Transverse colon (tissue), 4 donors: ENCODE data around the gene AHCTF1. TPM values are rescaled to one million over a fixed set of nuclear protein-coding genes. Genes with fewer than 3 reads are reported as not detected.

Experiments used
- DNase-seq: peaks from one replicate; pipeline ENCODE4 v3.0.0-alpha.2; 2019
- H3K27ac ChIP-seq, 4 donors: fragments of 200-600 bp; sonication (generic); 2 replicates each; pipeline ENCODE4 v1.5.1; 2016 to 2018; ENCODE audit warnings: inconsistent platforms in 4 of 4
- H3K27me3 ChIP-seq: fragments of 200-600 bp; sonication (generic); 2 replicates; pipeline ENCODE4 v1.5.1; 2017; ENCODE audit warnings: inconsistent platforms
- H3K36me3 ChIP-seq, 4 donors: fragments of 200-600 bp; sonication (generic); 2 replicates each; pipeline ENCODE4 v1.5.1; 2017 to 2019; ENCODE audit warnings: inconsistent platforms in 4 of 4
- H3K4me1 ChIP-seq, 4 donors: fragments of 200-600 bp; sonication (generic); 2 replicates each; pipeline ENCODE4 v1.5.1; 2017 to 2020; ENCODE audit warnings: inconsistent platforms in 4 of 4
- H3K4me3 ChIP-seq, 4 donors: fragments of 200-600 bp; sonication (generic); 1 replicate in 1 of 4; 2 replicates in 3 of 4; pipeline versions ENCODE4 v1.5.1 to v1.6.1; 2017 to 2019; ENCODE audit warnings: inconsistent platforms in 4 of 4
- H3K9me3 ChIP-seq, 2 donors: fragments of 200-600 bp; sonication (generic); 2 replicates each; pipeline ENCODE4 v1.5.1; 2017 to 2019; ENCODE audit warnings: inconsistent platforms in 2 of 2
- EP300 ChIP-seq: sonication (generic); formaldehyde crosslinking; IDR thresholded peaks from one replicate; pipeline ENCODE4 v1.6.1; 2017; ENCODE audit warnings: antibody characterized with exemption, low read depth
- POLR2A ChIP-seq: fragments of 450-650 bp; IDR thresholded peaks from one replicate; pipeline ENCODE4 v1.6.1; 2016; ENCODE audit warnings: antibody characterized with exemption, mild to moderate bottlenecking, moderate library complexity
- POLR2AphosphoS5 ChIP-seq, 3 donors: sonication (generic); formaldehyde crosslinking; IDR thresholded peaks; one replicate each; pipeline ENCODE4 v1.6.1; 2016; ENCODE audit warnings: antibody characterized with exemption in 3 of 3
- WGBS, 2 donors: methylation state at CpG; one replicate each; pipeline ENCODE4 v1.1.5; 2018; ENCODE audit warnings: low coverage in 1 of 2; 5-methylcytosine and 5-hydroxymethylcytosine counted together
- in situ Hi-C, 4 donors: fragments of 200-750 bp; cut with MboI; loops; one replicate each; pipeline versions ENCODE4 v1.15.0 to v1.15.1; 2017; ENCODE audit warnings: low sequenced_read_pairs in 3 of 4, low pct_ligation_motif_present in 1 of 4, low pct_unique_long_range_greater_than_20kb in 1 of 4
- intact Hi-C: fragments of 100-400 bp; cut with DNase I; formaldehyde crosslinking; loops from one replicate; pipeline ENCODE4 v1.15.1; 2023; ENCODE audit warnings: low total_unique reads
- total RNA-seq, 4 donors: library from RNA; depleted of rRNA; stranded (reverse); fragments of >200 nt; gene quantifications; one replicate each; pipeline ENCODE4 v1.1.0, GENCODE V29; 2016
- TF ChIP-seq, protein P1 (sequence below), 5 experiments: fragments of 200-600 bp in 3 of 5; fragments of 450-650 bp in 2 of 5; sonication (generic) in 3 of 5; IDR thresholded peaks; 1 replicate in 2 of 5; 2 replicates in 3 of 5; pipeline ENCODE4 v1.5.1; 2016 to 2017; ENCODE audit warnings: antibody characterized with exemption in 5 of 5, inconsistent platforms in 3 of 5, mild to moderate bottlenecking in 2 of 5, moderate library complexity in 1 of 5

The AHCTF1 gene
- total RNA-seq, 4 donors from 2014 or later = 10.0 to 113 (median 34.7) TPM

GRCh38 chr1:246805135-246805716, 126.5 kb downstream of the AHCTF1 start:
- no peaks in the 10 kb centered on the region for H3K36me3 ChIP-seq
- no peak overlapping the region for H3K4me3 ChIP-seq
- WGBS, 2 donors = 60 to 75% methylated on average over 6 to 10 of the region's 10 CpGs
- no peaks in the 10 kb centered on the region for H3K4me1 ChIP-seq
- TF ChIP-seq EP300 (no peak), POLR2A (no peak), POLR2AphosphoS5 (IDR thresholded peaks at IDR 0.05) (no peak)
- TF ChIP-seq, protein P1, sequence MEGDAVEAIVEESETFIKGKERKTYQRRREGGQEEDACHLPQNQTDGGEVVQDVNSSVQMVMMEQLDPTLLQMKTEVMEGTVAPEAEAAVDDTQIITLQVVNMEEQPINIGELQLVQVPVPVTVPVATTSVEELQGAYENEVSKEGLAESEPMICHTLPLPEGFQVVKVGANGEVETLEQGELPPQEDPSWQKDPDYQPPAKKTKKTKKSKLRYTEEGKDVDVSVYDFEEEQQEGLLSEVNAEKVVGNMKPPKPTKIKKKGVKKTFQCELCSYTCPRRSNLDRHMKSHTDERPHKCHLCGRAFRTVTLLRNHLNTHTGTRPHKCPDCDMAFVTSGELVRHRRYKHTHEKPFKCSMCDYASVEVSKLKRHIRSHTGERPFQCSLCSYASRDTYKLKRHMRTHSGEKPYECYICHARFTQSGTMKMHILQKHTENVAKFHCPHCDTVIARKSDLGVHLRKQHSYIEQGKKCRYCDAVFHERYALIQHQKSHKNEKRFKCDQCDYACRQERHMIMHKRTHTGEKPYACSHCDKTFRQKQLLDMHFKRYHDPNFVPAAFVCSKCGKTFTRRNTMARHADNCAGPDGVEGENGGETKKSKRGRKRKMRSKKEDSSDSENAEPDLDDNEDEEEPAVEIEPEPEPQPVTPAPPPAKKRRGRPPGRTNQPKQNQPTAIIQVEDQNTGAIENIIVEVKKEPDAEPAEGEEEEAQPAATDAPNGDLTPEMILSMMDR (IDR thresholded peaks at IDR 0.05) = no peak
- no peaks in the 10 kb centered on the region for H3K27me3 ChIP-seq
- in situ Hi-C loops (no loop called here), intact Hi-C loops (no loop called here)
- H3K9me3 ChIP-seq = no peaks in the 10 kb centered on the region
- no peak for DNase-seq
- no peak overlapping the region for H3K27ac ChIP-seq

GRCh38 chr1:246803883-246804282, 127.9 kb downstream of the AHCTF1 start:
- 59% methylated on average over 5 of the region's 5 CpGs; no CpG with 5 or more reads in 1 of the 2 donors for WGBS, 2 donors
- H3K4me1 ChIP-seq = no peaks in the 10 kb centered on the region
- in situ Hi-C loops (no loop called here), intact Hi-C loops (no loop called here)
- DNase-seq = no peak
- H3K4me3 ChIP-seq = no peak overlapping the region
- no peaks in the 10 kb centered on the region for H3K27me3 ChIP-seq
- no peaks in the 10 kb centered on the region for H3K36me3 ChIP-seq
- no peak overlapping the region for H3K27ac ChIP-seq
- H3K9me3 ChIP-seq = no peaks in the 10 kb centered on the region
- TF ChIP-seq, protein P1 (IDR thresholded peaks at IDR 0.05) = no peak
- TF ChIP-seq POLR2A (no peak), POLR2AphosphoS5 (IDR thresholded peaks at IDR 0.05) (no peak), EP300 (no peak)

DNA sequence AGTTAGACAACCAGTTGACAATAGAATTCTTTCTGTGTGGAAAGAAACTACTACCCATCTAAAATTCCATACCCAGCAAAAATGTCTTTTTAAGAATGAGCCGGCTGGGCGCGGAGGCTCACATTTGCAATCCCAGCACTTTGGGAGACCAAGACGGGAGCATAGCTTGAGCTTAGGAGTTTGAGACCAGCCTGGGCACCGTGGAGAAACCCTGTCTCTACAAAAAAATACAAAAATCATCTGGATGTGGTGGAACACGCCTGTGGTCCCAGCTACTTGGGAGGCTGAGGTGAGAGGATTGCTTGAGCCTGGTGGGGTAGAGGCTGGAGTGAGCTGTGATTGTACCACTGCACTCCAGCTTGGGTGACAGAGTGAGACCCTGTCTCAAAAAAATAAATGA, 128.4 kb downstream of the AHCTF1 start:
- TF ChIP-seq POLR2AphosphoS5 (IDR thresholded peaks at IDR 0.05) = no peak
- TF ChIP-seq EP300 = no peak
- no peak for TF ChIP-seq POLR2A
- TF ChIP-seq, protein P1 (IDR thresholded peaks at IDR 0.05) = no peak
- intact Hi-C loops = no loop called here
- Histone ChIP-seq H3K27me3 (no peaks in the 10 kb centered on the region), H3K27ac (no peak overlapping the region), H3K4me3 (no peak overlapping the region), H3K9me3 (no peaks in the 10 kb centered on the region), H3K36me3 (no peaks in the 10 kb centered on the region), H3K4me1 (no peaks in the 10 kb centered on the region)
- no peak for DNase-seq
- WGBS, 2 donors = 94 to 97% methylated on average over 5 to 6 of the region's 6 CpGs
- in situ Hi-C loops = no loop called here

DNA sequence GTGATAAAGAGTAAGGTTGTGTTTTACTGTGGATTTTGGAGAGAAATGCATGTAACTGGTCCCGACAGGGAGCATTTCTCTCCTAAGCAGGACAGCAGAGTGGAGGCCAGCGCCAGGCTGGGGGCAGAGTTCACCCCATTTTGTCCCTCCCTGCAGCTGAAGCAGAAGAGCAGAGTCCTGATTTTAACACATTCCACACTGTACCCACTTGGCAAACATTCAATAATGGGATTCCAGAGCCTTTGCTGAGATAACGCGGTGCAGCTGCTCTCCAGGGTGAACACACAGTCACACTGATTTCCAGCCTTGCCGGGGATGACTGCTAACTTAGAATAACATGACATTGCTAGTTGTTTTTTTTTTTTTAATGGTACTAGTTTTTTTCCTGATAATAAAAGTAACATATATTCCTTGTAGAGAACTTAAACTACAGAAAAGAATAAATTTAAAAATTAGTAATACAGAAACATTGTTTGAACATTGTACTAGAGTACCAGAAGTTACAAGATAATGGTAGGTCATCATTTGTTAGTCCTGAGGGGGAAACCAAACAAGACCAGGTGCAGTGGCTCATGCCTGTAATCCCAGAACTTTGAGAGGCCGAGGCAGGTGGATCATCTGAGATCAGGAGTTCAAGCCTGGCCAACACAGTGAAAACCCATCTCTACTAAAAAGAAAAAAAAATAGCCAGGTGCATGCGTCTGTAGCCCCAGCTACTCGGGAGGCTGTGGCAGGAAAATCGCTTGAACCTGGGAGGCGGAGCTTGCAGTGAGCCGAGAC, 130.3 kb downstream of the AHCTF1 start:
- Histone ChIP-seq H3K4me1 (no peaks in the 10 kb centered on the region), H3K27ac (no peak overlapping the region), H3K27me3 (no peaks in the 10 kb centered on the region), H3K9me3 (no peaks in the 10 kb centered on the region), H3K4me3 (no peak overlapping the region), H3K36me3 (no peaks in the 10 kb centered on the region)
- 66 to 93% methylated on average over 3 to 11 of the region's 11 CpGs for WGBS, 2 donors
- DNase-seq = no peak
- in situ Hi-C loops = no loop called here
- intact Hi-C loops = no loop called here
- no peak for TF ChIP-seq POLR2AphosphoS5 (IDR thresholded peaks at IDR 0.05)
- no peak for TF ChIP-seq POLR2A
- TF ChIP-seq, protein P1 (IDR thresholded peaks at IDR 0.05) = no peak
- TF ChIP-seq EP300 = no peak
